K562 (cell line): ENCODE measurements around the gene TIMP2. TPM values are rescaled to one million over a fixed set of nuclear protein-coding genes. Genes with fewer than 3 reads are reported as not detected.

Experiments used
- ATAC-seq: fragments of 200-7000 bp; cut with Tn5 transposase; 3 replicates; pipeline ENCODE4 v1.9.1; 2020; ENCODE audit warnings: moderate library complexity
- BruUV-seq: library from RNA; stranded (reverse); fragments of 400-500 nt; replicated peaks from 2 replicates; lab custom pipeline; 2021; lab: Mats Ljungman, UMichigan
- CTCF ChIA-PET: fragments of 300-600 bp; formaldehyde crosslinking; extraction: SDS; loops from one replicate; lab custom pipeline; 2021; ENCODE audit warnings: low intra/inter-chr PET ratio; lab: Yijun Ruan, JAX
- POLR2A ChIA-PET: fragments of 300-600, 350-650 bp; sonication (Branson Sonifier 250); formaldehyde crosslinking; extraction: SDS; loops from one replicate; lab custom pipeline; 2021; ENCODE audit warnings: antibody characterized with exemption, inconsistent platforms; lab: Yijun Ruan, JAX
- DNase-seq, 4 experiments: peaks; one replicate each; pipeline versions ENCODE4 v3.0.0 to v3.0.0-alpha.2; 2011 to 2018; ENCODE audit warnings: low spot score in 3 of 4, mixed read lengths in 3 of 4; ENCODE audit errors: extremely low read depth in 1 of 4
- FAIRE-seq: peaks from 2 replicates; lab custom pipeline; 2011; peaks lifted over from hg19 to GRCh38; lab: Jason Lieb, UNC
- H2AFZ ChIP-seq: 2 replicates; pipeline ENCODE4 v1.6.0; 2011; ENCODE audit warnings: low read depth, low read length, control low read depth, inconsistent platforms
- H3K27ac ChIP-seq: fragments of 200-600 bp; 3 replicates; pipeline ENCODE4 v1.8.0; 2011; ENCODE audit warnings: low read depth, mild to moderate bottlenecking, control low read depth, inconsistent platforms, low read length, moderate library complexity, mixed read lengths; ENCODE audit errors: extremely low read depth
- H3K27me3 ChIP-seq, 2 experiments: fragments of 300-600 bp in 1 of 2; 2 replicates in 1 of 2; 3 replicates in 1 of 2; pipeline versions ENCODE4 v1.6.0 to v1.8.0; 2011; ENCODE audit warnings: inconsistent platforms in 2 of 2, low read length in 2 of 2, mild to moderate bottlenecking in 1 of 2, mixed read lengths in 1 of 2, moderate library complexity in 1 of 2; ENCODE audit not compliant: control insufficient read depth in 2 of 2, insufficient read depth in 2 of 2
- H3K36me3 ChIP-seq: fragments of 300-600 bp; 3 replicates; pipeline ENCODE4 v1.8.0; 2011; ENCODE audit warnings: mild to moderate bottlenecking, low read length, inconsistent platforms; ENCODE audit not compliant: control insufficient read depth, insufficient read depth
- H3K4me1 ChIP-seq, 2 experiments: fragments of 200-600 bp in 1 of 2; replicated peaks in 1 of 2; 2 replicates in 1 of 2; 3 replicates in 1 of 2; pipeline versions ENCODE4 v1.5.1 to v1.8.0; 2011; ENCODE audit warnings: inconsistent platforms in 2 of 2, low read length in 2 of 2, mild to moderate bottlenecking in 1 of 2, mixed read lengths in 1 of 2, moderate library complexity in 1 of 2; ENCODE audit not compliant: control insufficient read depth in 2 of 2, insufficient read depth in 2 of 2
- H3K4me2 ChIP-seq: 2 replicates; pipeline ENCODE4 v1.6.1; 2011; ENCODE audit warnings: low read length, control low read depth, inconsistent platforms, mixed read lengths; ENCODE audit not compliant: insufficient read depth
- H3K4me3 ChIP-seq: fragments of 200-600 bp; sonication (generic), shearing (Covaris generic); 2 replicates; pipeline ENCODE4 v1.5.1; 2016; ENCODE audit warnings: control low read depth, inconsistent platforms
- H3K79me2 ChIP-seq: fragments of 200-600 bp; 3 replicates; pipeline ENCODE4 v1.8.0; 2011; ENCODE audit warnings: low read length, inconsistent platforms; ENCODE audit not compliant: control insufficient read depth, insufficient read depth
- H3K9ac ChIP-seq, 2 experiments: 2 replicates each; pipeline versions ENCODE4 v1.6.0 to v1.6.1; 2011; ENCODE audit warnings: low read depth in 2 of 2, low read length in 2 of 2, control low read depth in 1 of 2, inconsistent platforms in 1 of 2, mild to moderate bottlenecking in 1 of 2, mixed read lengths in 1 of 2; ENCODE audit not compliant: insufficient read depth in 1 of 2
- H3K9me1 ChIP-seq: one replicate; pipeline ENCODE4 v1.6.0; 2011; ENCODE audit warnings: inconsistent platforms, mild to moderate bottlenecking, low read length, moderate library complexity; ENCODE audit not compliant: control insufficient read depth, insufficient read depth
- H3K9me3 ChIP-seq: replicated peaks from 2 replicates; pipeline ENCODE4 v1.5.1; 2011; ENCODE audit warnings: low read depth, low read length, inconsistent platforms; ENCODE audit not compliant: control insufficient read depth, insufficient read depth
- H4K20me1 ChIP-seq: replicated peaks from 2 replicates; pipeline ENCODE4 v1.6.1; 2011; ENCODE audit warnings: low read length, inconsistent platforms, mixed read lengths; ENCODE audit not compliant: control insufficient read depth, insufficient read depth
- ATF6 ChIP-seq: sonication (generic); formaldehyde crosslinking; IDR thresholded peaks from 2 replicates; pipeline ENCODE4 v1.4.0; 2020; ENCODE audit warnings: mild to moderate bottlenecking, missing genetic modification reagents
- BHLHE40 ChIP-seq: IDR thresholded peaks from 2 replicates; pipeline ENCODE4 v1.6.1; 2011; ENCODE audit warnings: low read length, improper control_type of control experiment
- CLOCK ChIP-seq: fragments of 250-450 bp; sonication (Bioruptor Pico); IDR thresholded peaks from 2 replicates; pipeline ENCODE4 v1.4.0; 2020; ENCODE audit warnings: mild to moderate bottlenecking, moderate library complexity, borderline replicate concordance
- CTCFL ChIP-seq: IDR thresholded peaks from 2 replicates; pipeline ENCODE4 v1.6.1; 2011; ENCODE audit warnings: borderline replicate concordance, low read depth, mild to moderate bottlenecking, moderate library complexity, low read length; ENCODE audit not compliant: insufficient read depth, poor library complexity, severe bottlenecking
- FOSL1 ChIP-seq: fragments of 200-800 bp; sonication (Bioruptor generic); conservative IDR thresholded peaks from 2 replicates; pipeline ENCODE4 v1.6.1; 2016; ENCODE audit warnings: missing genetic modification characterization, missing compliant biosample characterization
- HBP1 ChIP-seq: fragments of 450-650 bp; formaldehyde crosslinking; IDR thresholded peaks from 2 replicates; pipeline ENCODE4 v1.4.0; 2022; ENCODE audit warnings: missing genetic modification characterization
- HDAC2 ChIP-seq: fragments of 450-650 bp; IDR thresholded peaks from 2 replicates; pipeline ENCODE4 v1.6.1; 2016; ENCODE audit warnings: mild to moderate bottlenecking
- HNRNPL ChIP-seq: fragments of 200-400 bp; formaldehyde crosslinking; IDR thresholded peaks from 2 replicates; pipeline ENCODE4 v1.6.1; 2017; ENCODE audit warnings: low read depth, mild to moderate bottlenecking, low read length
- LEF1 ChIP-seq: fragments of 450-650 bp; IDR thresholded peaks from 2 replicates; pipeline ENCODE4 v1.6.1; 2016; ENCODE audit warnings: mild to moderate bottlenecking
- MAFK ChIP-seq: IDR thresholded peaks from 2 replicates; pipeline ENCODE4 v1.6.1; 2011; ENCODE audit warnings: low read length, improper control_type of control experiment
- RFX1 ChIP-seq: fragments of 450-650 bp; IDR thresholded peaks from 2 replicates; pipeline ENCODE4 v1.6.1; 2016; ENCODE audit warnings: mild to moderate bottlenecking, moderate library complexity
- TOE1 ChIP-seq, 2 experiments: fragments of 450-650 bp in 1 of 2; sonication (generic) in 1 of 2; formaldehyde crosslinking in 1 of 2; IDR thresholded peaks; 2 replicates each; pipeline versions ENCODE4 v1.7.1 to v1.8.0; 2016 to 2022; ENCODE audit warnings: borderline replicate concordance in 2 of 2, mild to moderate bottlenecking in 2 of 2, antibody characterized with exemption in 1 of 2, inconsistent platforms in 1 of 2, low read depth in 1 of 2, missing genetic modification reagents in 1 of 2, moderate library complexity in 1 of 2
- WGBS: fragments of 100-300 bp; shearing (Covaris generic); methylation state at CpG from one replicate; pipeline ENCODE4 v1.1.6; 2016; ENCODE audit warnings: low coverage, mixed read lengths; ENCODE audit not compliant: insufficient coverage; ENCODE audit errors: missing lambda C conversion rate; 5-methylcytosine and 5-hydroxymethylcytosine counted together
- in situ Hi-C: fragments of 300-500 bp; cut with MboI; formaldehyde crosslinking; loops from 4 replicates; pipeline ENCODE4 v1.15.0; 2018; ENCODE audit warnings: inconsistent platforms, mixed read lengths
- intact Hi-C: fragments of 100-400 bp; cut with micrococcal nuclease; formaldehyde crosslinking; loops from 2 replicates; pipeline ENCODE4 v1.14.2; 2022
- polyA plus RNA-seq, 8 experiments: library from polyadenylated mRNA; depleted of rRNA in 4 of 8; stranded (reverse) in 5 of 8; unstranded in 3 of 8; fragments of >200 nt; fragmentation: Nextera tagmentation in 2 of 8; fragmentation: Illumina TruSeq in 1 of 8; extraction: Ambion mirVana in 2 of 8; extraction: Trizol in 1 of 8; gene quantifications; 2 replicates each; pipeline versions ENCODE4 v1.2.1 to v1.2.3, GENCODE V29; 2011 to 2014; ENCODE audit warnings: inconsistent platforms in 1 of 8, missing spikeins in 1 of 8
- total RNA-seq, 7 experiments: library from RNA; depleted of rRNA in 6 of 7; stranded (reverse); fragments of >200 nt in 6 of 7; fragmentation: Illumina TruSeq in 2 of 7; extraction: Trizol in 2 of 7; gene quantifications; 2 replicates each; pipeline versions ENCODE4 v1.2.1 to v1.2.3, GENCODE V29; 2011 to 2021; ENCODE audit warnings: low replicate concordance in 1 of 7

TIMP2 gene
- total and polyA plus RNA-seq, 9 of the 15 experiments (the other 6 are each of a cell fraction or from before 2014, with no cell fraction given) = 0.55 TPM; not detected in 8

- no peak overlapping the region for H3K4me3 ChIP-seq
- peak; percentile 50; the same call in 1 of the 2 replicates for TF ChIP-seq FOSL1 (tag)
- TF ChIP-seq CLOCK (CRISPR knock-in tag) = no peak
- no peak for TF ChIP-seq HBP1 (CRISPR knock-in tag)
- TF ChIP-seq MAFK = no peak
- TF ChIP-seq ATF6 (CRISPR knock-in tag) = no peak
- peak; percentile 81 for TF ChIP-seq BHLHE40
- peak; percentile 77 for TF ChIP-seq RFX1
- TF ChIP-seq LEF1 = 0 out of 2 replicates have a peak, but pooled peaks have one; percentile 3
- 0 out of 2 replicates have a peak, but pooled peaks have one; percentile 38 for TF ChIP-seq HDAC2
- no peak for TF ChIP-seq CTCFL
- TF ChIP-seq TOE1 (IDR thresholded peaks at IDR 0.05; ENCODE audit: borderline replicate concordance) = peak; percentile 9; the same call in 1 of the 2 replicates
- TF ChIP-seq TOE1 (CRISPR knock-in tag; IDR thresholded peaks at IDR 0.05; ENCODE audit: borderline replicate concordance, low read depth) = no peak
- no peak for TF ChIP-seq HNRNPL
Observed at GRCh38 chr17:78883533-78884131, 41.6 kb downstream of the TIMP2 start.

More at GRCh38 chr17:78883533-78884131, 41.6 kb downstream of the TIMP2 start:
- Histone ChIP-seq H3K27ac (peak overlapping the region; percentile 68; the same call in 2 of the 3 replicates), H3K9me3 (no peaks in the 10 kb centered on the region), H3K27me3 (peaks cover 24 to 49% of the 10 kb centered on the region in 2 experiments; a peak in 4 of 5 replicates), H3K4me2 (peak overlapping the region; percentile 57), H3K36me3 (no peaks in the 10 kb centered on the region), H3K4me1 (peaks cover 16 to 34% of the 10 kb centered on the region in 2 experiments), H4K20me1 (peaks cover 4% of the 10 kb centered on the region; the same call in 1 of the 2 replicates), H2AFZ (peak overlapping the region; percentile 91), H3K79me2 (no peaks in the 10 kb centered on the region), H3K9ac (peak overlapping the region in 1 of 2 experiments; percentile 14; a peak in 2 of 4 replicates), H3K9me1 (peaks cover 4% of the 10 kb centered on the region)
- DNase-seq = no peak
- peak; percentile 11 for FAIRE-seq
- BruUV-seq = no TSS peak
- in situ Hi-C loops = loop anchor here (5.0 kb wide), 1 partner anchor 84 kb away; no protein-coding TSS in a partner anchor
- CTCF ChIA-PET = no interaction called here
- intact Hi-C loops = no loop called here
- POLR2A ChIA-PET = interaction anchor here (0.6 kb wide), 1 partner anchor 32 kb away, joined by 3 read pairs; no protein-coding TSS in a partner anchor
- no peak for ATAC-seq
- 27% methylated on average over 16 of the region's 24 CpGs for WGBS
